Peyer's patch (tissue), 4 donors: Measurements from ENCODE around the gene GABRG2.

Experiments used
- POLR2A ChIP-seq, 2 donors: fragments of 450-650 bp; IDR thresholded peaks; one replicate each; pipeline ENCODE4 v1.5.1; 2017; ENCODE audit warnings: antibody characterized with exemption in 2 of 2, mild to moderate bottlenecking in 2 of 2, moderate library complexity in 2 of 2
- TF ChIP-seq, protein P1 (sequence below), 6 experiments: fragments of 450-650 bp in 4 of 6; fragments of 200-600 bp in 2 of 6; sonication (generic) in 1 of 6; IDR thresholded peaks; one replicate each; pipeline ENCODE4 v1.5.1; 2017 to 2019; ENCODE audit warnings: antibody characterized with exemption in 6 of 6, mild to moderate bottlenecking in 3 of 6, moderate library complexity in 1 of 6

DNA sequence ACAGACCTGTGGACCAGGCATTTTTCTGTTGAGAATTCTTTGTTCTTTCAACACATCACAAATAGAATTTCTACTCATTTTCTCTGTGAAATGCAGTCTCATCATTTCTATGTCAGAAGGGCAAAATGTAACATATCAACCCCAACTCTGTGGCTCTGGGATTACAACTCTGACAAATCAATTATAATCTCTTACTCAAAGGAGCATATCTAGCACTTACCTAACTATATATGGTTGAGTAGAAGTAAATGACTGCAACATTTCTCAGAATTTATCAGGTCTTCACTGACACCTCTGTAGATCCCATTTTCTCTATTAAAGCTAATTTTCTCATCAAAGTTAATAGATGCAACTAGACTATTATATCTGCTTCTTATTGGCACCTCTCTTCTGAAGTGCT, 64.8 kb downstream of the GABRG2 start:
- TF ChIP-seq, protein P1, sequence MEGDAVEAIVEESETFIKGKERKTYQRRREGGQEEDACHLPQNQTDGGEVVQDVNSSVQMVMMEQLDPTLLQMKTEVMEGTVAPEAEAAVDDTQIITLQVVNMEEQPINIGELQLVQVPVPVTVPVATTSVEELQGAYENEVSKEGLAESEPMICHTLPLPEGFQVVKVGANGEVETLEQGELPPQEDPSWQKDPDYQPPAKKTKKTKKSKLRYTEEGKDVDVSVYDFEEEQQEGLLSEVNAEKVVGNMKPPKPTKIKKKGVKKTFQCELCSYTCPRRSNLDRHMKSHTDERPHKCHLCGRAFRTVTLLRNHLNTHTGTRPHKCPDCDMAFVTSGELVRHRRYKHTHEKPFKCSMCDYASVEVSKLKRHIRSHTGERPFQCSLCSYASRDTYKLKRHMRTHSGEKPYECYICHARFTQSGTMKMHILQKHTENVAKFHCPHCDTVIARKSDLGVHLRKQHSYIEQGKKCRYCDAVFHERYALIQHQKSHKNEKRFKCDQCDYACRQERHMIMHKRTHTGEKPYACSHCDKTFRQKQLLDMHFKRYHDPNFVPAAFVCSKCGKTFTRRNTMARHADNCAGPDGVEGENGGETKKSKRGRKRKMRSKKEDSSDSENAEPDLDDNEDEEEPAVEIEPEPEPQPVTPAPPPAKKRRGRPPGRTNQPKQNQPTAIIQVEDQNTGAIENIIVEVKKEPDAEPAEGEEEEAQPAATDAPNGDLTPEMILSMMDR (IDR thresholded peaks at IDR 0.05): no peak
- no peak for TF ChIP-seq POLR2A (IDR thresholded peaks at IDR 0.05)
